Measurements from ENCODE around the gene LIMD2.

The LIMD2 gene

GRCh38 chr17:63657786-63658185 is 42.1 kb downstream of the LIMD2 start:
- no peak for TF ChIP-seq ZFX (IDR thresholded peaks at IDR 0.05)
- no peak for TF ChIP-seq CTCF (conservative IDR thresholded peaks at IDR 0.05)
- H3K27ac ChIP-seq = no peak overlapping the region

GRCh38 chr17:63653050-63653449 is 46.9 kb downstream of the LIMD2 start:
- no peak for TF ChIP-seq CTCF (conservative IDR thresholded peaks at IDR 0.05)
- no peak for TF ChIP-seq ZFX (IDR thresholded peaks at IDR 0.05)
- H3K27ac ChIP-seq = no peak overlapping the region

GRCh38 chr17:63652106-63652505 is 47.8 kb downstream of the LIMD2 start:
- no peak for TF ChIP-seq ZFX (IDR thresholded peaks at IDR 0.05)
- no peak overlapping the region for H3K27ac ChIP-seq

GRCh38 chr17:63649813-63650212 is 50.1 kb downstream of the LIMD2 start:
- TF ChIP-seq ZFX (IDR thresholded peaks at IDR 0.05) (no peak), CTCF (conservative IDR thresholded peaks at IDR 0.05) (no peak)
- H3K27ac ChIP-seq = no peak overlapping the region

GRCh38 chr17:63647936-63648335 is 52.0 kb downstream of the LIMD2 start:
- no peak overlapping the region for H3K27ac ChIP-seq

GRCh38 chr17:63647065-63647725 is 52.7 kb downstream of the LIMD2 start:
- no peak overlapping the region for H3K27ac ChIP-seq
- TF ChIP-seq CTCF (conservative IDR thresholded peaks at IDR 0.05) (no peak), ZFX (IDR thresholded peaks at IDR 0.05) (no peak)

More at GRCh38 chr17:63647936-63648335, 52.0 kb downstream of the LIMD2 start:
- no peak for TF ChIP-seq CTCF (conservative IDR thresholded peaks at IDR 0.05)

- no peak overlapping the region for H3K27ac ChIP-seq
- TF ChIP-seq ZFX (IDR thresholded peaks at IDR 0.05) = no peak
- TF ChIP-seq CTCF (conservative IDR thresholded peaks at IDR 0.05) = no peak
These were observed 53.5 kb downstream of the LIMD2 start for GRCh38 chr17:63646488-63646806.

Measured in C4-2B (cell line).